Natural killer cell (primary cell): Measurements from ENCODE around the gene TMEM101. TPM values are rescaled to one million over a fixed set of nuclear protein-coding genes. Genes with fewer than 3 reads are reported as not detected.

Experiments used
- ATAC-seq, 3 donors: fragments of 150-1000 bp in 2 of 3; fragments of 200-7000 bp in 1 of 3; cut with Tn5 transposase; 1 replicate in 1 of 3; 2 replicates in 2 of 3; pipeline ENCODE4 v1.10.0; 2021; ENCODE audit warnings: mild to moderate bottlenecking in 2 of 3, moderate library complexity in 2 of 3
- DNase-seq, 2 donors: peaks; one replicate each; pipeline versions ENCODE4 v3.0.0 to v3.0.0-alpha.2; 2013 to 2021; ENCODE audit warnings: mixed read lengths in 1 of 2
- H3K27ac ChIP-seq: one replicate; pipeline ENCODE4 v1.5.1; 2013; ENCODE audit warnings: mild to moderate bottlenecking, low read length
- H3K27me3 ChIP-seq: one replicate; pipeline ENCODE4 v1.6.1; 2013; ENCODE audit warnings: low read length; ENCODE audit not compliant: control insufficient read depth, insufficient read depth
- H3K36me3 ChIP-seq: one replicate; pipeline ENCODE4 v1.6.1; 2013; ENCODE audit warnings: low read length; ENCODE audit not compliant: control insufficient read depth, insufficient read depth
- H3K4me1 ChIP-seq: one replicate; pipeline ENCODE4 v1.6.1; 2013; ENCODE audit warnings: low read length; ENCODE audit not compliant: control insufficient read depth, insufficient read depth
- H3K4me3 ChIP-seq: one replicate; pipeline ENCODE4 v1.5.1; 2013; ENCODE audit warnings: low read length
- H3K9me3 ChIP-seq: one replicate; pipeline ENCODE4 v1.6.1; 2013; ENCODE audit warnings: low read length; ENCODE audit not compliant: control insufficient read depth, insufficient read depth
- H3K27ac Mint-ChIP-seq, 2 donors: one replicate each; pipeline ENCODE4 v1.8.0; 2022; ENCODE audit warnings: mild to moderate bottlenecking in 2 of 2, mixed read lengths in 2 of 2, moderate library complexity in 1 of 2
- H3K27me3 Mint-ChIP-seq, 2 donors: one replicate each; pipeline ENCODE4 v1.8.0; 2022; ENCODE audit warnings: low read depth in 2 of 2, mixed read lengths in 2 of 2
- H3K36me3 Mint-ChIP-seq: one replicate; pipeline ENCODE4 v1.8.0; 2022; ENCODE audit warnings: mixed read lengths
- H3K4me1 Mint-ChIP-seq, 2 donors: one replicate each; pipeline ENCODE4 v1.8.0; 2022; ENCODE audit warnings: mixed read lengths in 2 of 2
- H3K4me3 Mint-ChIP-seq: one replicate; pipeline ENCODE4 v1.8.0; 2022; ENCODE audit warnings: mild to moderate bottlenecking, moderate library complexity, mixed read lengths
- H3K9me3 Mint-ChIP-seq, 2 donors: one replicate each; pipeline ENCODE4 v1.8.0; 2022; ENCODE audit warnings: mixed read lengths in 2 of 2
- CTCF ChIP-seq: fragments of 200-600 bp; IDR thresholded peaks from one replicate; pipeline ENCODE4 v1.8.0; 2022; ENCODE audit warnings: antibody characterized with exemption
- WGBS: methylation state at CpG from one replicate; pipeline ENCODE4 v1.1.7; 2013; ENCODE audit warnings: missing lambda C conversion rate; ENCODE audit not compliant: insufficient coverage; 5-methylcytosine and 5-hydroxymethylcytosine counted together
- intact Hi-C: fragments of 100-400 bp; cut with micrococcal nuclease; formaldehyde crosslinking; loops from one replicate; pipeline ENCODE4 v1.14.2; 2022
- total RNA-seq, 4 donors: library from RNA; stranded (reverse); fragments of 120-200 nt in 1 of 4; gene quantifications; one replicate each; pipeline versions ENCODE4 v1.2.3 to v1.2.4, GENCODE V29; 2013 to 2022

The TMEM101 gene
- total RNA-seq, 3 donors from 2014 or later (not counting 1 experiment from before 2014, with no cell fraction given), result 11.3 to 13.9 (median 11.5) TPM

- intact Hi-C loops, result no loop called here
- no peak overlapping the region for H3K27ac ChIP-seq
- peaks cover 19% of the 10 kb centered on the region for H3K36me3 ChIP-seq
- 93% methylated on average over 5 of the region's 5 CpGs for WGBS
- peaks cover 0 to 18% of the 10 kb centered on the region in 2 donors for H3K4me1 Mint-ChIP-seq
- DNase-seq, result no peak
- H3K4me3 ChIP-seq, result no peak overlapping the region
- H3K9me3 ChIP-seq, result no peaks in the 10 kb centered on the region
- no peaks in the 10 kb centered on the region for H3K4me1 ChIP-seq
- H3K36me3 Mint-ChIP-seq, result no peaks in the 10 kb centered on the region
- TF ChIP-seq CTCF, result no peak
- H3K27me3 ChIP-seq, result no peaks in the 10 kb centered on the region
- H3K27ac Mint-ChIP-seq, result peak overlapping the region in 1 of 2 donors; percentile 70
- H3K27me3 Mint-ChIP-seq, result no peaks in the 10 kb centered on the region
- ATAC-seq, result no peak
- no peaks in the 10 kb centered on the region for H3K9me3 Mint-ChIP-seq
- H3K4me3 Mint-ChIP-seq, result no peak overlapping the region
Measured at GRCh38 chr17:44029736-44030135, 15.0 kb upstream of the TMEM101 start.

- H3K27ac Mint-ChIP-seq, result no peak overlapping the region
Measured at GRCh38 chr17:44024853-44025252, 10.1 kb upstream of the TMEM101 start.

GRCh38 chr17:44024271-44024663 lies 9.5 kb upstream of the TMEM101 start:
- Histone ChIP-seq H3K4me1 (no peaks in the 10 kb centered on the region), H3K36me3 (peaks cover 3% of the 10 kb centered on the region), H3K4me3 (no peak overlapping the region), H3K27ac (no peak overlapping the region), H3K9me3 (no peaks in the 10 kb centered on the region), H3K27me3 (no peaks in the 10 kb centered on the region)
- 96% methylated on average over 6 of the region's 6 CpGs for WGBS
- Mint-ChIP-seq H3K27ac (no peak overlapping the region), H3K9me3 (no peaks in the 10 kb centered on the region), H3K4me1 (peaks cover 0 to 3% of the 10 kb centered on the region in 2 donors), H3K4me3 (no peak overlapping the region), H3K27me3 (no peaks in the 10 kb centered on the region), H3K36me3 (no peaks in the 10 kb centered on the region)
- DNase-seq (no peak), ATAC-seq (no peak)
- no peak for TF ChIP-seq CTCF
- intact Hi-C loops, result no loop called here

More at GRCh38 chr17:44024853-44025252, 10.1 kb upstream of the TMEM101 start:
- H3K27ac ChIP-seq, result no peak overlapping the region
- TF ChIP-seq CTCF, result no peak
- Mint-ChIP-seq H3K36me3 (no peaks in the 10 kb centered on the region), H3K27me3 (no peaks in the 10 kb centered on the region), H3K4me1 (peaks cover 0 to 9% of the 10 kb centered on the region in 2 donors), H3K4me3 (no peak overlapping the region), H3K9me3 (no peaks in the 10 kb centered on the region)
- no peaks in the 10 kb centered on the region for H3K27me3 ChIP-seq
- WGBS, result 100% methylated on average over 4 of the region's 4 CpGs
- H3K36me3 ChIP-seq, result peaks cover 3% of the 10 kb centered on the region
- H3K9me3 ChIP-seq, result no peaks in the 10 kb centered on the region
- no peak overlapping the region for H3K4me3 ChIP-seq
- ATAC-seq (no peak), DNase-seq (no peak)
- H3K4me1 ChIP-seq, result no peaks in the 10 kb centered on the region
- intact Hi-C loops, result no loop called here

- H3K4me3 Mint-ChIP-seq, result no peak overlapping the region
- H3K4me3 ChIP-seq, result no peak overlapping the region
- H3K27ac Mint-ChIP-seq, result no peak overlapping the region
- TF ChIP-seq CTCF, result no peak
- no peaks in the 10 kb centered on the region for H3K36me3 Mint-ChIP-seq
- H3K27me3 Mint-ChIP-seq, result no peaks in the 10 kb centered on the region
- no peaks in the 10 kb centered on the region for H3K9me3 Mint-ChIP-seq
- DNase-seq, result no peak
- whole genome bisulfite sequencing, result 95% methylated on average over 22 of the region's 22 CpGs
- ATAC-seq, result no peak
- H3K4me1 Mint-ChIP-seq, result no peaks in the 10 kb centered on the region
- H3K27me3 ChIP-seq, result no peaks in the 10 kb centered on the region
- peaks cover 3% of the 10 kb centered on the region for H3K36me3 ChIP-seq
- no peaks in the 10 kb centered on the region for H3K4me1 ChIP-seq
- H3K27ac ChIP-seq, result no peak overlapping the region
- intact Hi-C loops, result no loop called here
- H3K9me3 ChIP-seq, result no peaks in the 10 kb centered on the region
Measured at GRCh38 chr17:44023545-44024270, 8.9 kb upstream of the TMEM101 start.
